DMS 273 (cell line): Measurements from ENCODE around the gene PIM1.
"Not testable (repeated sequence)": the region's sequence is repeated elsewhere in the genome, so short reads cannot be mapped to it uniquely, and the experiment has no call there.

ENCODE experiments used
- DNase-seq: peaks from one replicate; lab custom pipeline; 2025; ENCODE audit not compliant: unreplicated experiment; lab: John Stamatoyannopoulos, UW

PIM1 gene

DNA sequence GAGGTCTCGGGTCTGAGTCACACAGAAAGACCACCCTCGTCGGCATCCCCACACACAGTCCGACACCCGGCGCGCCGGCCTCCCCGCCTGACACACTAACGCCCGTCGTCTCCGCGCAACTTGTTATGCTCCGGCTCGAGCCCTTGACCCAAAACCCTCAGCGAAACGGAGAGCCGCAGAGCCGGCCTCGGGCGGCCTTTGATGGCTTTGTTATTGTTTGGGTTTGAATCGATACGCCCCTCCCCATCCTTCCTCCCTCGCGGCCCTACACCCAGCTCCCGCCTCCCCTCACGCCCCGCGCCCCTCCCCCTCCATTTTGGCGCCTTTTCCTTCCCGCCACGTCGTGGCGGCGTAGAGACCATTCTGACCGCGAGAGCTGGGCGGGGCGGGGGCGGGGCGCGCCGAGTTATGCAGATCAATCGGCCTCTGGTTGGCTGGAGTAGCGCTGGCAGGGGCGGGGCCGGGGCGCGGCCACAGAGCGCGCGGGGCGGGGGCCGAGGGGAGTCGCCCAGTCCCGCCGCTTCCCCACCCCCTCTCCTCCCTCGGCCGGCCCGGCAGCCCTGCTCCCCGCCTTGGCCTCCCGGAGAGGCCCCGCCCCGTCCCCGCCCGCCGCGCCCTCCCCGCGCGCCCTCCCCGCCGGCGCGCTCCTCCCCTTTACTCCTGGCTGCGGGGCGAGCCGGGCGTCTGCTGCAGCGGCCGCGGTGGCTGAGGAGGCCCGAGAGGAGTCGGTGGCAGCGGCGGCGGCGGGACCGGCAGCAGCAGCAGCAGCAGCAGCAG, at the start of gene PIM1:
Gene PIM1, plus strand, starts transcription at position 657 of the 777 bp plus-strand sequence. CDS start 424 bp downstream, outside the sequence.
- peak; percentile 99 for DNase-seq

GRCh38 chr6:37121556-37121955, 48.4 kb upstream of the PIM1 start:
- DNase-seq = no peak

GRCh38 chr6:37122861-37123260, 47.1 kb upstream of the PIM1 start:
- peak; percentile 52 for DNase-seq

- DNase-seq = no peak
Observed at GRCh38 chr6:37123957-37124729, 45.8 kb upstream of the PIM1 start.

DNA sequence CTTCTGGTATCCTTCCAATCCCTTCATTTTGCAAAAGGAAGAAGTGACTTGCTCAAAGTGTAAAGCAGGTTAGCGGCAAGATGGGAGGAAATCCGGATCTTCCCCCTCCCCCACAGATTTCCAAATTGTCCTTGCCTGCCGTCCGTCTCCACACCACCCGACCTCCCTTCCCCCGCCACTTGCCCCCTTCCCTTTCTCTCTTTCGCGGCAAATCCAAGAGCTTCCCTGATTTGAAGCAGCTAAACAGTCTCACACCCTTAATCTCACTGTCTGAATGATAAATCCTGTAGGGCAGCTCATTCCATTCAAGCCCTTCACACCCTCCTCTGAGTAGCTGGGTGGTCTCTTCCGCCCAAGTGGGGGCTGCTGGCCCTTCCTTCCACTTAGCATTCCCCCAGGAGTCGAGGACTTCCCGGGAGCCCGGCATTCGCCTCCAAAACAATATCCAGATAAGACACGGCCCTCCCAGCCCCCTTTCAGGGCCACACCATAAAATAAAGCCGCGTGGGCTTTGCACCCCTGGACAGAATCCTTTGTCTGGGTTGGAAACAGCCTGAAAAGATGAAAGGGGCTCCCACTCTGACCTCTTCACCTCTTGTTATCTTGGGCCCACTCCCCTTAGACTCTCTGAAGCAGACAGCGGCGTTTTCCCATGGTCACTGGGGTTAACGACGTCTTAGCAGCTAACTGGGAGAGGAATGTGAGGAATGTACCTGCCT, 44.0 kb upstream of the PIM1 start:
- DNase-seq = no peak

GRCh38 chr6:37126493-37126958, 43.4 kb upstream of the PIM1 start:
- DNase-seq = peak; percentile 19

DNA sequence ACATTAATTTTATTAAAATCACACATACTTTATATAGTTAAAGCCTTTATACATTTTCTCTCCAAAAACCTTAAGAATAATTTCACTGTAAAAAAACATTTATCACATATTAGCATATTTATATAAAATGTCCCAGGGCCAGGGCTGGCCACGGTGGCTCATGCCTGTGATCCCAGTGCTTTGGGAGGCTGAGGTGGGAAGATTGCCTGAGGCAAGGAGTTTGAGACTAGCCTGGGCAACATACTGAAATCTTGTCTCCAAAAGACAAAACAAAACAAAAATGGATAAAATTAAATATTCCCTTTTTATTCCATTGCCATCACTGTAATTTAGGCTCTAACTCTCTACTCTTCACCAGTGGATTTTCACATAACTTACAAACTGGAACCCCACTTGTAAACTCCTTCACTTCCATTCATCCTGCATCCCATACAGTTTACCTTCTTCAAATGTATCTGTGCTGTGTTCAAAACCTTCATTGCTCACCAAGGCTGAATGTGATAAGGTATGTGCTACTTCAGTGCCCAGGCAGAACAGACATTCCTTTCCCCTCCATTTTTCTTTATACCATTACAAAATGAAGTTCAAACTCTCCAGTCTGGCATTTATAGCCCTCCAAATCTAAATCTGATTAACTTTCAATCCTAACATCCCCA, 42.9 kb upstream of the PIM1 start:
- DNase-seq = no peak

DNA sequence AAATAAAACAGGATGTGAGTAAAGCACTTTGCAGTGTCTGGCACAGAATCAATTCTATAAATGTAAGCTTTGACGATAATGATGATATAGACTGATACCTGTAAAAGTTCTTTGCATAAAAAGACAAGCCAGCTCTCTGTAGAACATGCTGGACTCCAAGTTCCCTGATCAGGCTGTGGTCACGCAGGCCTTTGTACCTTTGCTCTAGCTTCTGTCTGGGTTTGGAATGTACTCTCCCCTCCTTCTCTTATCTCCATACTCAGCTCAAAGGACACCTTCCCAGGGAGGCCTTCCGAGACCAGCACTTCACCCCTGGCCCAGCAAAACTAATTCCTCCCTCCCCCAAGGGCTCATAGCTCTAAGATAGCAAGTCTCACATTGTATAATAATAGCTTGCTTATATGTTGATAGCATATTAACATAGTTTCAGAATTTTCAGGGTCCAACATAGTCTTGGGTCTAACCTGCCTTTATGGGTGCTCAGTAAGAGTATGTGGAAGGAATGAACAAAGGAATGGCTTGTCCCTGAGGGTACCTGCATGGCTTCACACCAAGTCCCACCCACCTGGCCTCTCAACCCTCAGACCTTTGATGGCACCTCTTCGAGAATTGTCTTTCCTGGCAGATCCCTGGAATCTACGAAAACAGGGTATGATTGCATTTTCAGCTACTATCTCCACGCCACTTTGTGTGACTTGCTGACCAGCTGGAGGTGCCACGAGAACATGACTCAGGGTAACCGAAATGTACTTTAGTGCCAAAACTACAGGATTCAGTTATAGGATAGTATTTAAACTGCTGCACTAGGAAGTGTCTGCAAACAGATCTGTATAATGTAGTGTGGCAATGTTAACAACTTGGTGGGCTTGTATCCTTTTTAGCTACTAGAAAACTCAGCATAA, 41.7 kb upstream of the PIM1 start:
- DNase-seq = no peak

DNA sequence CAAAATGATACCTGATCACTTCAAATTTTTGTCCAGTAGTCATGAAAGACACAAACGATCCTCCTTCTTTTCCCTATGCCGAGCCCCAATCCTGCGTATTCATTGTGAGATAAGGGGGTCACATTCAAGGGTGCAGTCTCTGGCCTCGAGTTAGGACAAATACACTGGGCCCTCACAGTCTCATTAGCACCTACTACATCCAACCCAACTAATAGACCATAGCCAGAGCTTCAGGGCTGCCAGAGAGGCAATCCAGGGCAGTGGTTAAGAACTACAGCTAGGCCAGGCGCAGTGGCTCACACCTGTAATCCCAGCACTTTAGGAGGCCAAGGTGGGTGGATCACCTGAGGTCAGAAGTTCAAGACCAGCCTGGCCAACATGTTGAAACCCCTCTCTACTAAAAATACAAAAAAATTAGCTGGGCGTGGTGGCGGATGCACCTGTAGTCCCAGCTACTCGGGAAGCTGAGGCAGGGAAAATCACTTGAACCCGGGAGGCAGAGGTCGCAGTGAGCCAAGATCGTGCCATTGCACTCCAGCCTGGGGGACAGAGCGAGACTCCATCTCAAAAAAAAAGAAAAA, 41.0 kb upstream of the PIM1 start:
- DNase-seq = not testable (repeated sequence)

DNA sequence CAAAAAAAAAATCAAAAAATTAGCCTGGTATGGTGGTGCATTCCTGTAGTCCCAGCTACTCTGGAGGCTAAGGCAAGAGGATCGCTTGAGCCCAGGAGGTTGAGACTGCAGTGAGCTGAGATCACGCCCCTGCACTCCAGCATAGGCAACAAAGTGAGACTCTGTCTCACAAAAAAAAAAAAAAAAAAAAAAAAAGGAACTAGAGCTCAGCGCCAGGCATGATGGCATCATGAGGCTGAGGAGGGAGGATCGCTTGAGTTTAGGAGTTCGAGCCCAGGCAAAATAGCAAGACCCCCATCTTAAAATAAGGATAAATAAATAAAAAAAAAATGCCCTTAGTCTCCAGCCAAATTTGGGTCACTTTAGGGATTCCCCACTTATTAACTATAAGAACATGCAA, 40.4 kb upstream of the PIM1 start:
- no peak for DNase-seq

- no peak for DNase-seq
Observed at GRCh38 chr6:37130704-37131103, 39.2 kb upstream of the PIM1 start.

GRCh38 chr6:37131104-37131959, 38.6 kb upstream of the PIM1 start:
- DNase-seq = peak; percentile 92

- no peak for DNase-seq
Observed at GRCh38 chr6:37131960-37132253, 38.0 kb upstream of the PIM1 start.

DNA sequence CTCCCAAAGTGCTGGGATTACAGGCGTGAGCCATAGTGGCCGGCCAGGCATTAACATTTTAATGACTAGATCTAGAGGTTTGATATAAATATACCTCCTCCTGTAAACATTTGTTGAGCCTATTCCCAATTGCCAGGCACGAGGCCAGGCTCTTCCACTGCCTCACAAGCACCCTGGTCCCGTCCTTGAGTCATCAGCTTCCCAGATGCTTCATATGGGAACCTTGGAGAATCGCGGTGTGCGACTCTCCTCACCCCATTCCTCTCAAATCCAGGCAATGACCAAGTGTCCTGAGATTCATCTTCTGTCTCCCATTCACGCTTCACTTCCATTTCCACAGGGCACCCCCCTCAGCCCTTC, 35.9 kb upstream of the PIM1 start:
- DNase-seq = peak; percentile 44

DNA sequence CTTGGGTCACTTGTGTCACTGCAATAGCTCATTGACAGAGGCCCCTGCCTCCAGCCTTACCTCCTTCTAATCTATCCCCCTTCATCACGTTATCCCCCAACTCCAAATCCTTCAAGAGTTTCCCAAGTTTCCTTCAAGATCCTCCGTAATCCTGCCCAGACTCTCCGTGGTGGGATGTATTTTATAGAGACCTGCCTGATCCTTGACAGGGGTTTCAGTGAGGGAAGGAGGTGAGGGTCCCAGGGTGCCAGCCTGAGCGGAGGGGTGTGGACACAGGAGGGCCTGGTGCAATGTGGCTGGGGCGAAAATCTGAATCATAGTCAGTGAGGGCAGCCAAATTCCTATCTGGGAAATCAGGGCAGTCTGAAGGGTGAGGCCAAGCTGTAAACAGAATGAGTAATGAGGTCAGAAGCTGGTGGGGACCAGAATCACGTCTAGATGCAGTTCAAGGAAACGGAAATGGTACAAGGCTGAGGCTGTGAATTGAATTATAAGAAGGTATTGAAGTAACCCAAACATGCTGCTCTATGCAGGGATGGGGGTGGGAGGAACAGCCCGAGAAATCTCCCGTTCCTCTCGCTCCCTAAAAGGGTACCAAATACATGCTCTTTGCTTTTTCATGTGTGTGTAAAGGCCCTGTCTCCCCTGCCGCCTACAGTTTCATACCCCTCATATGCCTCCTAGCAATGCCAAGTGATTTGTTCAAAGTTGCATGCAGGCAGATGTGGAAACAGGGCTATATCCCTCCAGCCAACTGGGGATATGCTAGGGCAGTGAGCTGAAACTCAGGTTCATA, 35.4 kb upstream of the PIM1 start:
- DNase-seq = peak; percentile 41

- no peak for DNase-seq
Observed at GRCh38 chr6:37135835-37136694, 33.9 kb upstream of the PIM1 start.

DNA sequence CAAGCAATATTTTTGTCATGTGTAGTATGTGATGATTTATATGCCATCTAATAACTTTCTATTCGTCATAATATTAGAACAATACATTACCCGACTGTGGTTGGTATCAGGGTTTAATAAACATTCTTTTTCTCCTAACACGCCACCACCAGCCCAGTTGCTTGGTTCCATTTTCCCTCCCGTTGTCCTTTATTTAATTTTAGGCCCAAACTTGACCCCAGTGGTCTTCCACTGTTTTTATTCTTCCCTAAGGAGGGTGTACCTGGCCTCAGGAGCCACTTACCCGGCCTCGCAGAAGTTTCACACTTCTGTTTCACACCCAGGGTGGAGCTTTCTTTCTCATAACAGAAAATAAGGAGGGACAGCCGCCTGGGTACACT, 33.1 kb upstream of the PIM1 start:
- no peak for DNase-seq
